HG02763 (cell line): ENCODE measurements around the gene ESPNL.

ENCODE experiments used
- ATAC-seq: cut with Tn5 transposase; IDR thresholded peaks from one replicate; pipeline ENCODE4 v1.9.1; 2021; ENCODE audit warnings: mild to moderate bottlenecking, moderate library complexity; ENCODE audit not compliant: unreplicated experiment

Gene ESPNL

GRCh38 chr2:238155761-238156694 lies 55.9 kb downstream of the ESPNL start:
- no peak for ATAC-seq

GRCh38 chr2:238157506-238158017 lies 57.4 kb downstream of the ESPNL start:
- ATAC-seq = no peak

- no peak for ATAC-seq
Observed at GRCh38 chr2:238158018-238158508, 57.9 kb downstream of the ESPNL start.

- no peak for ATAC-seq
Observed at GRCh38 chr2:238158509-238159070, 58.5 kb downstream of the ESPNL start, which contains the start of gene ERFE. TSS of gene ERFE (plus strand) at chr2:238158970. CDS start at chr2:238159008, 38 bp downstream.

- ATAC-seq = no peak
Observed at GRCh38 chr2:238159071-238159539, 59.0 kb downstream of the ESPNL start.

- no peak for ATAC-seq
Observed at GRCh38 chr2:238159661-238160205, 59.6 kb downstream of the ESPNL start.

- ATAC-seq = no peak
Observed at GRCh38 chr2:238160206-238161129, 60.3 kb downstream of the ESPNL start.

- ATAC-seq = no peak
Observed at GRCh38 chr2:238161291-238162051, 61.3 kb downstream of the ESPNL start.

GRCh38 chr2:238162251-238162845 lies 62.2 kb downstream of the ESPNL start:
- ATAC-seq = no peak

GRCh38 chr2:238162846-238163441 lies 62.8 kb downstream of the ESPNL start:
- ATAC-seq = no peak

GRCh38 chr2:238163481-238164198 lies 63.5 kb downstream of the ESPNL start:
- ATAC-seq = no peak

GRCh38 chr2:238164906-238165287 lies 64.8 kb downstream of the ESPNL start:
- no peak for ATAC-seq

- no peak for ATAC-seq
Observed at GRCh38 chr2:238165288-238165921, 65.3 kb downstream of the ESPNL start.

GRCh38 chr2:238166391-238167343 lies 66.5 kb downstream of the ESPNL start:
- no peak for ATAC-seq

GRCh38 chr2:238167344-238167715 lies 67.2 kb downstream of the ESPNL start:
- no peak for ATAC-seq

- no peak for ATAC-seq
Observed at GRCh38 chr2:238167761-238168160, 67.6 kb downstream of the ESPNL start.
